ENCODE measurements around the gene SEC11A.
"Not testable (repeated sequence)": the region's sequence is repeated elsewhere in the genome, so short reads cannot be mapped to it uniquely, and the experiment has no call there.

DNA sequence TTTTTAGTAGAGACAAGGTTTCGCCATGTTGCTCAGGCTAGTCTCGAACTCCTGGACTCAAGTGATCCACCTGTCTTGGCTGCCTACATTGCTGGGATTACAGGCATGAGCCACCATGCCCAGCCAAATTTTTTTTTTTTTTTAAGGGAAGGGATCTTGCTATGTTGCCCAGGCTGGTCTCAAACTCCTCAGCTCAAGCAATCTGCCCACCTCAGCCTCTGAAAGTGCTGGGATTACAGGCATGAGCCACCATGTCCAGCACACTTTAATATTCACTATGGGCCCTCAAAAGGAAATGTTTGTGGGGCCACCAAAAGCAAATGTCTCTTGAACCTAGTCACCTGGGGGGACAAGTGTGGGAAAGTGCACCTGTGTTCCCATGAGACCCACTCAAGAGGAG, 73.3 kb downstream of the SEC11A start:
- TF ChIP-seq, protein P1, sequence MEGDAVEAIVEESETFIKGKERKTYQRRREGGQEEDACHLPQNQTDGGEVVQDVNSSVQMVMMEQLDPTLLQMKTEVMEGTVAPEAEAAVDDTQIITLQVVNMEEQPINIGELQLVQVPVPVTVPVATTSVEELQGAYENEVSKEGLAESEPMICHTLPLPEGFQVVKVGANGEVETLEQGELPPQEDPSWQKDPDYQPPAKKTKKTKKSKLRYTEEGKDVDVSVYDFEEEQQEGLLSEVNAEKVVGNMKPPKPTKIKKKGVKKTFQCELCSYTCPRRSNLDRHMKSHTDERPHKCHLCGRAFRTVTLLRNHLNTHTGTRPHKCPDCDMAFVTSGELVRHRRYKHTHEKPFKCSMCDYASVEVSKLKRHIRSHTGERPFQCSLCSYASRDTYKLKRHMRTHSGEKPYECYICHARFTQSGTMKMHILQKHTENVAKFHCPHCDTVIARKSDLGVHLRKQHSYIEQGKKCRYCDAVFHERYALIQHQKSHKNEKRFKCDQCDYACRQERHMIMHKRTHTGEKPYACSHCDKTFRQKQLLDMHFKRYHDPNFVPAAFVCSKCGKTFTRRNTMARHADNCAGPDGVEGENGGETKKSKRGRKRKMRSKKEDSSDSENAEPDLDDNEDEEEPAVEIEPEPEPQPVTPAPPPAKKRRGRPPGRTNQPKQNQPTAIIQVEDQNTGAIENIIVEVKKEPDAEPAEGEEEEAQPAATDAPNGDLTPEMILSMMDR (IDR thresholded peaks at IDR 0.05): not testable (repeated sequence)
- TF ChIP-seq EZH2phosphoT487 (IDR thresholded peaks at IDR 0.05): not testable (repeated sequence)

All from neural progenitor cell (in vitro differentiated cells).